NCI-H345 treated with DMSO at 0.1 percent for 48 hours (cell line): ENCODE results near the gene BEST2.
"Not testable (repeated sequence)": the region's sequence is repeated elsewhere in the genome, so short reads cannot be mapped to it uniquely, and the experiment has no call there.

Experiments used
- DNase-seq: peaks from one replicate; lab custom pipeline; 2025; ENCODE audit not compliant: unreplicated experiment; lab: John Stamatoyannopoulos, UW

BEST2 gene

GRCh38 chr19:12797141-12797587 is 45.6 kb downstream of the BEST2 start:
- DNase-seq = no peak

- not testable (repeated sequence) for DNase-seq
Measured at GRCh38 chr19:12797607-12798006, 46.0 kb downstream of the BEST2 start.

DNA sequence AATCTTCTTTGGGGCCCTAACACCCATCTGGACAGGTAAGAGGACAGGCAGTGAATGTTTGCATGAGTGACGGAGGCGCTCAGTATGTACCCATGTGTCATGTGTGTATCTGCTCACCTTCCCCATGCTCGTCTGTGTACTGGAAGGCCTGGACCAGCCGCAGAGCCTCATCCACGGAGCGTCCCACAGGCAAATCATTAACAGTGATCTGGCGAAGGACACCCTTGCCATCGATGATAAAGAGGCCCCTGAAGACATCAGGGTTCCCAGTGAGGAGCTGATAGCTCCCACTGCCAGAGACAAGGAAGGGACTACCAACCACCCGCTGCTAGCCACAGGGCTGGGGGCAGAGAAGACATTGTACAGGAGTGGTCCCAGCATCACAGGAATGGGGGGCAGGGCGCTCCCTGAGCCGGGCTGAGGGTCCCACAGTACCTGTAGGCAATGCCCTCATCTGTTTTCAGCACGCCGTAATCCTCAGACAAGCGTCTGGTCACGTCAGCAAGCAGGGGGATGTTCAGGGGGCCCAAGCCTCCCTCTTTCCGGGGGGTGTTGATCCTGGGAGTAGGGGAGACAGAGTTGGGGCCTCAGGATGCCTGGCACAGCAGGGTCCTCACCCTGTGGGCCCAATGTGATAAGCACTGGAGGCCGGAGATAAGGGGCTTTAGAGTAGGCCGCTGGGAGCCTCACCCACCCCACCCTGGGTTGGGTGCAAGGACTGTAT is 48.3 kb downstream of the BEST2 start:
- DNase-seq = no peak

- DNase-seq = no peak
Measured at GRCh38 chr19:12800466-12800770, 48.8 kb downstream of the BEST2 start.

GRCh38 chr19:12800923-12801465 is 49.4 kb downstream of the BEST2 start:
- no peak for DNase-seq

DNA sequence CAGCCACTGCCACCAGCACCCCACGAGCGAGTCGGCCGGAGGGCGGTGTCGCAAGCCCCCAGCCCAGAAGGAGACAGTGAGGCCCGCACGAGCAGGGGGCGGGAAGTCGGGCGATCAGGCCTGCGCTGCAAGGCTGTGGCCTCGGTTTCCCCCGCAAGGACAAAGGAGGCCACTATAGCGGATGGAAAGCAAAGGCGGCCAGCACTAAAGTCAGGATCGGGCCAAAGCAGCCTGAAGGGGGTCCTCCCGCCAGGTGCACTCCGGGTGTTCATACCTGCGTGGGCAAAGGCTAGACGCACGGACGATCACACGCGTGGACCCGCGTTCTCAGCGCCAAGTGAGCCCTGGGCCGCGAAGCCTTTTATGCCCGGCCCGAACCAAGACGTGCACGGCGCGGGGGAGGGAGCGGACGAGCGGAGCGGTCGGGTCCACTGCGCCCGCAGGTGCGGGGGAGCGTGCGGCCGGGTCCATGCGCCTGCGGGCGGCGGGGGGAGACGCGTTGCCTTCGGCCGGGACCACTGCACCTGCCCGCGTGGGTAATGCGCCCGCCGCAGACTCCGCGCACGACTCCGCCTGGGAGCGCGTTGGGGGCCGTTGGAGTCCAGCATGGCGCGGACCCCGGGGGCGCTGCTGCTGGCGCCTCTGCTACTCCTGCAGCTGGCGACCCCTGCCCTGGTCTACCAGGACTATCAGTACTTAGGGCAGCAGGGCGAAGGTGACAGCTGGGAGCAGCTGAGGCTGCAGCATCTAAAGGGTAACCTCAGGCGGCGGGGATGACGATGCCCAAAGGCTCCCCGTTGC is 50.1 kb downstream of the BEST2 start, which contains the start of the genes PRDX2 and THSD8:
PRDX2 (minus strand) TSS at position 335 of the 801 bp plus-strand sequence. CDS start 539 bp downstream, outside the sequence.
THSD8 (plus strand) TSS at position 604 of the 801 bp plus-strand sequence; CDS start at position 607, 3 bp downstream.
- DNase-seq = no peak

- no peak for DNase-seq
Measured at GRCh38 chr19:12802267-12803106, 50.9 kb downstream of the BEST2 start.

- no peak for DNase-seq
Measured at GRCh38 chr19:12804051-12804450, 52.5 kb downstream of the BEST2 start.

DNA sequence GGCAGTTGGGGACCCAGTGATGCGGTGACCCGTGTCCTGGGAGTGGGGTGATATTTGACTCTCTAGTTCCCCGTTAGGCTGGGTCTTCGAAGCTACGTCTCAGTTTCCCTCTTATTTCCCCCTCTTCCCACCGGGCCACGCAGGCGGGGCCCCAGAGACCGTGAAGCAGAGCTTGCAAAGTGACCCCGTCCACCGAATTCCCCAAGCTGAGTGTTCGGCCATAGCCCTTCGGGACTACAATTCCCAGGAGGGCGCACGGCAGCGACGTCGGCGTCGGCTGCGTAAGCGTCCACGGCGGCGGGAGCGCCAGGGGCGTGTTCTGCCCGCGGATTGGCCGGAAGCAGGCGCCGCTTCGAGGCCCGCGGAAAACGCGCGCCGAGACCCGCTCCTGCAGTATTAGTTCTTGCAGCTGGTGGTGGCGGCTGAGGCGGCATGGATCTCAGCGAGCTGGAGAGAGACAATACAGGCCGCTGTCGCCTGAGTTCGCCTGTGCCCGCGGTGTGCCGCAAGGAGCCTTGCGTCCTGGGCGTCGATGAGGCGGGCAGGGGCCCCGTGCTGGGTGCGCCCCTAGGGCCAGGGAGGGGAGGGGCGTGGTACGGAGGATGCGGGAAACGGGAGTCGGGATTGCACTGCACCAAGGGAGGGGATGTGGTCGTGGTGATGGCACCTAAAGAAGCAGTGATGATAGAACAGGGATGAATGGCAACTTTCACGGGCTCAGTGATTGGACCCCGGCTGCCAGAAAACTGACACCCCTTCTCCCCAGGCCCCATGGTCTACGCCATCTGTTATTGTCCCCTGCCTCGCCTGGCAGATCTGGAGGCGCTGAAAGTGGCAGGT is 54.9 kb downstream of the BEST2 start, which contains the start of gene RNASEH2A:
RNASEH2A (plus strand) TSS at position 343 of the 840 bp plus-strand sequence; CDS start at position 433, 90 bp downstream.
- peak; percentile 26 for DNase-seq
